ENCODE measurements around the gene CTNND2.
"Not testable (repeated sequence)": the region's sequence is repeated elsewhere in the genome, so short reads cannot be mapped to it uniquely, and the experiment has no call there.

The CTNND2 gene

GRCh38 chr5:11040345-11040744, 863.9 kb downstream of the CTNND2 start:
- no peak for DNase-seq (ENCODE audit: low read depth in 3 of 3)

- DNase-seq (ENCODE audit: low read depth in 3 of 3), result no peak
These were observed 865.5 kb downstream of the CTNND2 start for GRCh38 chr5:11038772-11039171.

GRCh38 chr5:11037941-11038340, 866.3 kb downstream of the CTNND2 start:
- no peak for DNase-seq (ENCODE audit: low read depth in 3 of 3)

GRCh38 chr5:11037080-11037479, 867.2 kb downstream of the CTNND2 start:
- no peak for DNase-seq (ENCODE audit: low read depth in 3 of 3)

- DNase-seq (ENCODE audit: low read depth in 3 of 3), result no peak
These were observed 873.6 kb downstream of the CTNND2 start for GRCh38 chr5:11030671-11031070.

- DNase-seq (ENCODE audit: low read depth in 3 of 3), result no peak
These were observed 876.6 kb downstream of the CTNND2 start for GRCh38 chr5:11027660-11028059.

GRCh38 chr5:11026543-11026942, 877.7 kb downstream of the CTNND2 start:
- no peak for DNase-seq (ENCODE audit: low read depth in 3 of 3)

GRCh38 chr5:11023945-11024344, 880.3 kb downstream of the CTNND2 start:
- DNase-seq (ENCODE audit: low read depth in 3 of 3), result no peak

GRCh38 chr5:11013793-11014192, 890.5 kb downstream of the CTNND2 start:
- no peak for DNase-seq (ENCODE audit: low read depth in 3 of 3)

GRCh38 chr5:11012295-11012694, 892.0 kb downstream of the CTNND2 start:
- DNase-seq (ENCODE audit: low read depth in 3 of 3), result no peak

GRCh38 chr5:11010429-11011210, 893.6 kb downstream of the CTNND2 start:
- no peak for DNase-seq (ENCODE audit: low read depth in 3 of 3)

GRCh38 chr5:11009576-11009975, 894.7 kb downstream of the CTNND2 start:
- no peak for DNase-seq (ENCODE audit: low read depth in 3 of 3)

GRCh38 chr5:11007269-11007870, 896.9 kb downstream of the CTNND2 start:
- no peak for DNase-seq (ENCODE audit: low read depth in 3 of 3)

GRCh38 chr5:11004523-11004922, 899.7 kb downstream of the CTNND2 start:
- DNase-seq (ENCODE audit: low read depth in 3 of 3), result not testable (repeated sequence)

- no peak for DNase-seq (ENCODE audit: low read depth in 3 of 3)
These were observed 903.5 kb downstream of the CTNND2 start for GRCh38 chr5:11000515-11001353.

- no peak for DNase-seq (ENCODE audit: low read depth in 3 of 3)
These were observed 904.5 kb downstream of the CTNND2 start for GRCh38 chr5:10999714-11000113.

GRCh38 chr5:10995891-10996290, 908.4 kb downstream of the CTNND2 start:
- DNase-seq (ENCODE audit: low read depth in 3 of 3), result no peak

- DNase-seq (ENCODE audit: low read depth in 3 of 3), result no peak
These were observed 909.9 kb downstream of the CTNND2 start for GRCh38 chr5:10994091-10994986.

GRCh38 chr5:10990634-10991033, 913.6 kb downstream of the CTNND2 start:
- DNase-seq (ENCODE audit: low read depth in 3 of 3), result no peak

GRCh38 chr5:10989577-10990263, 914.5 kb downstream of the CTNND2 start:
- DNase-seq (ENCODE audit: low read depth in 3 of 3), result no peak

GRCh38 chr5:10988622-10989021, 915.6 kb downstream of the CTNND2 start:
- no peak for DNase-seq (ENCODE audit: low read depth in 3 of 3)
